Endodermal cell (in vitro differentiated cells): ENCODE results near the gene JMJD1C. TPM values are rescaled to one million over a fixed set of nuclear protein-coding genes. Genes with fewer than 3 reads are reported as not detected.
A peak's percentile ranks its signal among the peaks of the same experiment; 100 is the strongest.

Experiments used
- DNase-seq: peaks from one replicate; pipeline ENCODE4 v3.0.0-alpha.2; 2017
- H3K27ac ChIP-seq: 2 replicates; pipeline ENCODE4 v1.5.1; 2013; ENCODE audit warnings: mild to moderate bottlenecking, low read depth, low read length, moderate library complexity
- H3K27me3 ChIP-seq: 2 replicates; pipeline ENCODE4 v1.6.1; 2013; ENCODE audit warnings: mild to moderate bottlenecking, low read length, moderate library complexity; ENCODE audit not compliant: insufficient read depth, control insufficient read depth, poor library complexity, severe bottlenecking
- H3K36me3 ChIP-seq: 2 replicates; pipeline ENCODE4 v1.7.0; 2013; ENCODE audit warnings: mild to moderate bottlenecking, low read length, moderate library complexity; ENCODE audit not compliant: control insufficient read depth, insufficient read depth
- H3K4me1 ChIP-seq: one replicate; pipeline ENCODE4 v1.7.0; 2013; ENCODE audit warnings: low read length; ENCODE audit not compliant: control insufficient read depth, insufficient read depth
- H3K4me3 ChIP-seq: 2 replicates; pipeline ENCODE4 v1.5.1; 2013; ENCODE audit warnings: mild to moderate bottlenecking, low read length, moderate library complexity
- H3K9ac ChIP-seq: 2 replicates; pipeline ENCODE4 v1.6.1; 2013; ENCODE audit warnings: mild to moderate bottlenecking, low read length, moderate library complexity; ENCODE audit not compliant: poor library complexity, severe bottlenecking; ENCODE audit errors: extremely low read depth
- H3K9me3 ChIP-seq: 2 replicates; pipeline ENCODE4 v1.6.1; 2013; ENCODE audit warnings: mild to moderate bottlenecking, low read length, moderate library complexity; ENCODE audit not compliant: control insufficient read depth
- H3K27ac Mint-ChIP-seq: 2 replicates; pipeline ENCODE4 v1.8.0; 2020; ENCODE audit warnings: mixed read lengths
- H3K27me3 Mint-ChIP-seq: 2 replicates; pipeline ENCODE4 v1.8.0; 2021; ENCODE audit warnings: mild to moderate bottlenecking, mixed read lengths; ENCODE audit not compliant: insufficient read depth
- H3K36me3 Mint-ChIP-seq: 2 replicates; pipeline ENCODE4 v1.8.0; 2020; ENCODE audit warnings: low read depth, mixed read lengths
- H3K4me1 Mint-ChIP-seq: 2 replicates; pipeline ENCODE4 v1.8.0; 2020; ENCODE audit warnings: mixed read lengths
- H3K4me3 Mint-ChIP-seq: 2 replicates; pipeline ENCODE4 v1.8.0; 2020; ENCODE audit warnings: mild to moderate bottlenecking, moderate library complexity, mixed read lengths
- H3K9me3 Mint-ChIP-seq: 2 replicates; pipeline ENCODE4 v1.8.0; 2020; ENCODE audit warnings: mild to moderate bottlenecking, mixed read lengths
- CTCF ChIP-seq: fragments of 200-600 bp; sonication (generic); conservative IDR thresholded peaks from 2 replicates; pipeline ENCODE4 v1.5.0; 2021; ENCODE audit warnings: antibody characterized with exemption, mild to moderate bottlenecking
- WGBS, 2 experiments: methylation state at CpG; one replicate each; pipeline versions ENCODE4 v1.1.5 to v1.1.7; 2013; ENCODE audit warnings: missing lambda C conversion rate in 2 of 2, mixed read lengths in 1 of 2; ENCODE audit not compliant: insufficient coverage in 1 of 2, insufficient read length in 1 of 2; 5-methylcytosine and 5-hydroxymethylcytosine counted together
- total RNA-seq, 2 donors: library from RNA; stranded (reverse); fragmentation: NEBNext Ultra II Directional in 1 of 2; extraction: Animal tissue kit (Norgen Biotek cat#: 25700) in 1 of 2; gene quantifications; 2 replicates in 1 of 2; 3 replicates in 1 of 2; pipeline ENCODE4 v1.2.1, GENCODE V29; 2021

The JMJD1C gene
- total RNA-seq, 2 donors from 2014 or later, result 91.3 to 114 TPM

GRCh38 chr10:63506554-63506953 lies 40.8 kb upstream of the JMJD1C start:
- Histone ChIP-seq H3K9me3 (peaks cover 9% of the 10 kb centered on the region), H3K27me3 (no peaks in the 10 kb centered on the region), H3K4me1 (no peaks in the 10 kb centered on the region), H3K9ac (no peak overlapping the region), H3K4me3 (no peak overlapping the region), H3K36me3 (peaks cover 17% of the 10 kb centered on the region), H3K27ac (no peak overlapping the region)
- Mint-ChIP-seq H3K27ac (no peak overlapping the region), H3K27me3 (no peaks in the 10 kb centered on the region), H3K4me3 (no peak overlapping the region), H3K36me3 (peaks cover 17% of the 10 kb centered on the region), H3K9me3 (no peaks in the 10 kb centered on the region), H3K4me1 (peaks cover 30% of the 10 kb centered on the region)
- no peak for DNase-seq
- TF ChIP-seq CTCF, result no peak
- 100% methylated on average over 1 of the region's 1 CpG for WGBS, 2 experiments

GRCh38 chr10:63505562-63505961 lies 39.8 kb upstream of the JMJD1C start:
- Mint-ChIP-seq H3K4me1 (peaks cover 30% of the 10 kb centered on the region), H3K27me3 (no peaks in the 10 kb centered on the region), H3K9me3 (no peaks in the 10 kb centered on the region), H3K27ac (peak overlapping the region; percentile 28), H3K36me3 (peaks cover 16% of the 10 kb centered on the region), H3K4me3 (no peak overlapping the region)
- Histone ChIP-seq H3K36me3 (peaks cover 11% of the 10 kb centered on the region), H3K9ac (no peak overlapping the region), H3K4me1 (no peaks in the 10 kb centered on the region), H3K4me3 (no peak overlapping the region), H3K27me3 (no peaks in the 10 kb centered on the region), H3K27ac (no peak overlapping the region), H3K9me3 (peaks cover 9% of the 10 kb centered on the region)
- no peak for DNase-seq
- no peak for TF ChIP-seq CTCF
- WGBS, 2 experiments, result 93% methylated on average over 2 of the region's 2 CpGs; no CpG with 5 or more reads in 1 of the 2 experiments

GRCh38 chr10:63504145-63504881 lies 38.5 kb upstream of the JMJD1C start:
- no peak overlapping the region for H3K4me3 ChIP-seq
- H3K4me1 ChIP-seq, result no peaks in the 10 kb centered on the region
- H3K9me3 ChIP-seq, result peaks cover 7% of the 10 kb centered on the region
- Mint-ChIP-seq H3K27ac (peak overlapping the region; percentile 72), H3K9me3 (no peaks in the 10 kb centered on the region), H3K36me3 (peaks cover 15% of the 10 kb centered on the region), H3K4me3 (no peak overlapping the region), H3K4me1 (peaks cover 29% of the 10 kb centered on the region), H3K27me3 (no peaks in the 10 kb centered on the region)
- peaks cover 11% of the 10 kb centered on the region for H3K36me3 ChIP-seq
- no peak overlapping the region for H3K27ac ChIP-seq
- DNase-seq, result peak; percentile 62
- no peak overlapping the region for H3K9ac ChIP-seq
- WGBS, 2 experiments, result 60 to 67% methylated on average over 2 to 3 of the region's 3 CpGs
- no peaks in the 10 kb centered on the region for H3K27me3 ChIP-seq
- no peak for TF ChIP-seq CTCF
